NCI-H1092 (cell line): Measurements from ENCODE around the gene SIAH1.
"Not testable (repeated sequence)": the region's sequence is repeated elsewhere in the genome, so short reads cannot be mapped to it uniquely, and the experiment has no call there.

Experiments
- DNase-seq: peaks from one replicate; lab custom pipeline; 2025; lab: John Stamatoyannopoulos, UW

SIAH1 gene

GRCh38 chr16:48393485-48394354 lies 8.5 kb upstream of the SIAH1 start:
- no peak for DNase-seq

GRCh38 chr16:48392407-48392806 lies 7.2 kb upstream of the SIAH1 start:
- no peak for DNase-seq

GRCh38 chr16:48386559-48387312 lies 1.5 kb upstream of the SIAH1 start:
- DNase-seq: no peak

- peak; percentile 31 for DNase-seq
Observed at GRCh38 chr16:48384520-48385252, 527 bp downstream of the SIAH1 start.

- DNase-seq: no peak
Observed at GRCh38 chr16:48383877-48384519, 1.2 kb downstream of the SIAH1 start.

- no peak for DNase-seq
Observed at GRCh38 chr16:48383009-48383876, 2.0 kb downstream of the SIAH1 start.

GRCh38 chr16:48382131-48382530 lies 3.1 kb downstream of the SIAH1 start:
- DNase-seq: no peak

- no peak for DNase-seq
Observed at GRCh38 chr16:48381201-48381600, 4.0 kb downstream of the SIAH1 start.

GRCh38 chr16:48378836-48379235 lies 6.4 kb downstream of the SIAH1 start:
- DNase-seq: no peak

GRCh38 chr16:48378276-48378675 lies 6.9 kb downstream of the SIAH1 start:
- no peak for DNase-seq

- not testable (repeated sequence) for DNase-seq
Observed at GRCh38 chr16:48377301-48377700, 7.9 kb downstream of the SIAH1 start.

- no peak for DNase-seq
Observed at GRCh38 chr16:48374255-48374654, 11.0 kb downstream of the SIAH1 start.

- DNase-seq: no peak
Observed at GRCh38 chr16:48373258-48374029, 11.8 kb downstream of the SIAH1 start.

- DNase-seq: no peak
Observed at GRCh38 chr16:48372744-48373143, 12.5 kb downstream of the SIAH1 start.

GRCh38 chr16:48371393-48371780 lies 13.8 kb downstream of the SIAH1 start:
- no peak for DNase-seq

- DNase-seq: not testable (repeated sequence)
Observed at GRCh38 chr16:48370668-48371392, 14.4 kb downstream of the SIAH1 start.

- no peak for DNase-seq
Observed at GRCh38 chr16:48370229-48370628, 15.0 kb downstream of the SIAH1 start.

GRCh38 chr16:48369765-48370164 lies 15.4 kb downstream of the SIAH1 start:
- no peak for DNase-seq

- DNase-seq: no peak
Observed at GRCh38 chr16:48367441-48368049, 17.7 kb downstream of the SIAH1 start.
